CD4-positive, alpha-beta T cell (primary cell): ENCODE results near the gene ZIC5. TPM values are rescaled to one million over a fixed set of nuclear protein-coding genes. Genes with fewer than 3 reads are reported as not detected.
A peak's percentile ranks its signal among the peaks of the same experiment; 100 is the strongest.

Experiments
- ATAC-seq: fragments of 200-7000 bp; cut with Tn5 transposase; one replicate; pipeline ENCODE4 v1.10.0; 2022; ENCODE audit warnings: mild to moderate bottlenecking; ENCODE audit not compliant: poor library complexity
- CTCF ChIA-PET: fragments of 350-600 bp; sonication (Branson Sonifier 250); formaldehyde crosslinking; loops from one replicate; lab custom pipeline; 2021; ENCODE audit warnings: antibody characterized with exemption, inconsistent platforms; lab: Charles Lee
- POLR2A ChIA-PET: fragments of 350-600 bp; sonication (Branson Sonifier 250); formaldehyde crosslinking; loops from one replicate; lab custom pipeline; 2021; ENCODE audit warnings: antibody characterized with exemption, inconsistent platforms; lab: Charles Lee
- DNase-seq, 14 experiments: peaks; one replicate each; pipeline ENCODE4 v3.0.0-alpha.2; 2013 to 2020; ENCODE audit warnings: mixed read lengths in 2 of 14
- H3K27ac ChIP-seq, 2 donors: one replicate each; pipeline versions ENCODE4 v1.5.1 to v1.7.0; 2013; ENCODE audit warnings: low read length in 2 of 2, low read depth in 1 of 2, mild to moderate bottlenecking in 1 of 2
- H3K27me3 ChIP-seq, 2 experiments: 1 replicate in 1 of 2; 2 replicates in 1 of 2; pipeline versions ENCODE4 v1.6.1 to v1.7.0; 2013; ENCODE audit warnings: low read length in 2 of 2, control low read depth in 1 of 2, mild to moderate bottlenecking in 1 of 2, moderate library complexity in 1 of 2; ENCODE audit not compliant: insufficient read depth in 2 of 2, control insufficient read depth in 1 of 2
- H3K36me3 ChIP-seq: one replicate; pipeline ENCODE4 v1.6.1; 2013; ENCODE audit warnings: low read length, control low read depth; ENCODE audit not compliant: insufficient read depth
- H3K4me1 ChIP-seq: one replicate; pipeline ENCODE4 v1.6.1; 2013; ENCODE audit warnings: low read length, control low read depth; ENCODE audit not compliant: insufficient read depth
- H3K4me3 ChIP-seq: one replicate; pipeline ENCODE4 v1.5.1; 2013; ENCODE audit warnings: mild to moderate bottlenecking, low read length, moderate library complexity
- H3K9me3 ChIP-seq, 2 experiments: 1 replicate in 1 of 2; 2 replicates in 1 of 2; pipeline versions ENCODE4 v1.6.1 to v1.7.0; 2013; ENCODE audit warnings: low read length in 2 of 2, mild to moderate bottlenecking in 2 of 2, control low read depth in 1 of 2, moderate library complexity in 1 of 2; ENCODE audit not compliant: control insufficient read depth in 1 of 2, insufficient read depth in 1 of 2
- H3K27ac Mint-ChIP-seq: one replicate; pipeline ENCODE4 v1.8.0; 2020; ENCODE audit warnings: mixed read lengths
- H3K27me3 Mint-ChIP-seq: one replicate; pipeline ENCODE4 v1.8.0; 2021; ENCODE audit warnings: mixed read lengths
- H3K36me3 Mint-ChIP-seq: one replicate; pipeline ENCODE4 v1.8.0; 2021; ENCODE audit warnings: low read depth, mixed read lengths
- H3K4me1 Mint-ChIP-seq: one replicate; pipeline ENCODE4 v1.8.0; 2021; ENCODE audit warnings: low read depth, mixed read lengths
- H3K4me3 Mint-ChIP-seq: one replicate; pipeline ENCODE4 v1.8.0; 2020; ENCODE audit warnings: mild to moderate bottlenecking, mixed read lengths
- H3K9me3 Mint-ChIP-seq: one replicate; pipeline ENCODE4 v1.8.0; 2020; ENCODE audit warnings: mixed read lengths
- CTCF ChIP-seq: fragments of 200-600 bp; IDR thresholded peaks from one replicate; pipeline ENCODE4 v1.8.0; 2022; ENCODE audit warnings: antibody characterized with exemption, mild to moderate bottlenecking
- intact Hi-C, 2 experiments: fragments of 100-400 bp; cut with DNase I in 1 of 2; cut with micrococcal nuclease in 1 of 2; formaldehyde crosslinking; loops; one replicate each; pipeline versions ENCODE4 v1.15.1 to v1.9.0; 2023 to 2025; cut with DNase I, micrococcal nuclease
- total RNA-seq, 174 experiments: library from RNA in 2 of 174; stranded (reverse) in 2 of 174; gene quantifications; one replicate each; pipeline ENCODE4 v1.2.3 and lab custom pipeline; 2021 to 2026

Gene ZIC5
- total RNA-seq, 2 experiments from 2014 or later, result not detected

- DNase-seq (peak in 1 of 14 experiments; percentile 13), ATAC-seq (no peak)
- peaks cover 12% of the 10 kb centered on the region for H3K4me1 Mint-ChIP-seq
- peaks cover 42% of the 10 kb centered on the region for H3K4me1 ChIP-seq
- peaks cover 83 to 86% of the 10 kb centered on the region in 2 experiments for H3K27me3 ChIP-seq
- CTCF ChIA-PET, result interaction anchor here (0.7 to 1.4 kb wide), 3 partner anchors 17 to 318 kb away, joined by 3 to 5 read pairs (median 4); no protein-coding TSS in a partner anchor
- TF ChIP-seq CTCF, result no peak
- peak overlapping the region; percentile 20 for H3K4me3 Mint-ChIP-seq
- H3K9me3 ChIP-seq, result peaks cover 49 to 57% of the 10 kb centered on the region in 2 experiments
- H3K27me3 Mint-ChIP-seq, result peaks cover 88% of the 10 kb centered on the region
- no peaks in the 10 kb centered on the region for H3K36me3 ChIP-seq
- H3K36me3 Mint-ChIP-seq, result peaks cover 4% of the 10 kb centered on the region
- no peak overlapping the region for H3K4me3 ChIP-seq
- peaks cover 23% of the 10 kb centered on the region for H3K9me3 Mint-ChIP-seq
- H3K27ac ChIP-seq, result no peak overlapping the region
- intact Hi-C loops, result loop anchor here (2.0 kb wide), 2 partner anchors 14 to 22 kb away; no protein-coding TSS in a partner anchor
- POLR2A ChIA-PET, result interaction anchor here (0.9 to 1.6 kb wide), 2 partner anchors 9 to 24 kb away, joined by 3 to 15 read pairs; no protein-coding TSS in a partner anchor
- peak overlapping the region; percentile 69 for H3K27ac Mint-ChIP-seq
Measured at GRCh38 chr13:99974296-99974938, 2.9 kb upstream of the ZIC5 start.

- DNase-seq (peak in 1 of 14 experiments; percentile 17), ATAC-seq (no peak)
- H3K9me3 Mint-ChIP-seq, result peaks cover 23% of the 10 kb centered on the region
- H3K27me3 Mint-ChIP-seq, result peaks cover 89% of the 10 kb centered on the region
- H3K27ac Mint-ChIP-seq, result peak overlapping the region; percentile 69
- Histone ChIP-seq H3K27ac (no peak overlapping the region), H3K9me3 (peaks cover 49 to 57% of the 10 kb centered on the region in 2 experiments), H3K4me3 (no peak overlapping the region), H3K4me1 (peaks cover 42% of the 10 kb centered on the region), H3K36me3 (no peaks in the 10 kb centered on the region), H3K27me3 (peaks cover 83 to 86% of the 10 kb centered on the region in 2 experiments)
- CTCF ChIA-PET, result interaction anchor here (0.5 to 1.4 kb wide), 4 partner anchors 17 to 317 kb away, joined by 3 to 5 read pairs (median 4); no protein-coding TSS in a partner anchor
- peaks cover 18% of the 10 kb centered on the region for H3K4me1 Mint-ChIP-seq
- no peak for TF ChIP-seq CTCF
- peaks cover 9% of the 10 kb centered on the region for H3K36me3 Mint-ChIP-seq
- no peak overlapping the region for H3K4me3 Mint-ChIP-seq
- POLR2A ChIA-PET, result interaction anchor here (0.9 to 1.6 kb wide), 3 partner anchors 9 to 24 kb away, joined by 3 to 15 read pairs (median 3); no protein-coding TSS in a partner anchor
- intact Hi-C loops, result loop anchor here (1.0 to 2.0 kb wide), 3 partner anchors 10 to 23 kb away; no protein-coding TSS in a partner anchor
Measured at GRCh38 chr13:99973808-99974185, 2.2 kb upstream of the ZIC5 start.

DNA sequence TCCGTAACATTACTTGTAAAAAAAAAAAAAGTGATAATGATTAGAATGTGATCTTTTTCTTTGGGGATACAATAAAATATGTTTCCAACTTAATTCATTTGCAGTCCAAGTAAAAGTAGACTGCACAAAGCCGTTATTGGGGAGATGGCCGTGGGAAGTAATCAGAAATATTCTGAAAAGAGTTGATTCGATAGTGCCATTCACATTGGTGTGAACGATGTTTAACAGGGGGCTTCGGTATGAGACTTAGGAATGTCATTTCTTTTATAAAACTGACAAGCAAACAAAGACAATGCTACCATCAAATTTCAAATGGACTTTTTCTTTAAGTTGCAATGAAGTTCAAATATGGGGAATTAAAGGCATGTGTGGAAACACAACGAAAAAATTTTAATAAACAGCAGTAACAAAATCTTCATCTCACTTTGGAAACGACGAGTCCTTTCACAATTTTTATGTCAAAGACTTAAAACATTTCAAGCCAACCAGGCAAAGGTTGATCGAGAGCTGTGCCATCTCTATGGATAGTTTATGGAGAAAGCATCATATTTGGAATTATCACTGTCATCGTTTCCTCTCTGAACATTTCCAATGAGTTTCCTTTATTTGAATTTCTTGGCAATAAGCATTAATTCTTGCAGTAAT, 1.7 kb upstream of the ZIC5 start:
- DNase-seq (peak in 1 of 14 experiments; percentile 24), ATAC-seq (no peak)
- no peak for TF ChIP-seq CTCF
- peaks cover 9% of the 10 kb centered on the region for H3K36me3 Mint-ChIP-seq
- intact Hi-C loops, result loop anchor here in 1 of 2 experiments (1.0 kb wide), 1 partner anchor 10 kb away; no protein-coding TSS in a partner anchor
- Histone ChIP-seq H3K4me1 (peaks cover 42% of the 10 kb centered on the region), H3K4me3 (no peak overlapping the region), H3K36me3 (no peaks in the 10 kb centered on the region), H3K27ac (no peak overlapping the region), H3K27me3 (peaks cover 81 to 83% of the 10 kb centered on the region in 2 experiments), H3K9me3 (peaks cover 49 to 57% of the 10 kb centered on the region in 2 experiments)
- peak overlapping the region; percentile 25 for H3K4me3 Mint-ChIP-seq
- peak overlapping the region; percentile 69 for H3K27ac Mint-ChIP-seq
- H3K9me3 Mint-ChIP-seq, result peaks cover 23% of the 10 kb centered on the region
- ChIA-PET CTCF (interaction anchor here (0.5 to 1.4 kb wide), 3 partner anchors 16 to 262 kb away, joined by 3 to 5 read pairs (median 3); no protein-coding TSS in a partner anchor), POLR2A (interaction anchor here (0.9 to 1.6 kb wide), 3 partner anchors 10 to 25 kb away, joined by 3 to 15 read pairs (median 3); no protein-coding TSS in a partner anchor)
- H3K4me1 Mint-ChIP-seq, result peaks cover 18% of the 10 kb centered on the region
- peaks cover 84% of the 10 kb centered on the region for H3K27me3 Mint-ChIP-seq
